Colon (tissue), 2 donors: Measurements from ENCODE around the gene SEMA4C.

Experiments
- FAIRE-seq: peaks from 2 replicates; lab custom pipeline; 2012; peaks lifted over from hg19 to GRCh38; lab: Jason Lieb, UNC
- donor health status: control.
- donor health status: control.

The SEMA4C gene

GRCh38 chr2:96881349-96882195 is 11.7 kb upstream of the SEMA4C start:
- FAIRE-seq = no peak

- no peak for FAIRE-seq
These were observed 11.0 kb upstream of the SEMA4C start for GRCh38 chr2:96880891-96881273.

GRCh38 chr2:96879545-96880040 is 9.7 kb upstream of the SEMA4C start:
- FAIRE-seq = no peak

GRCh38 chr2:96878796-96879544 is 9.1 kb upstream of the SEMA4C start:
- FAIRE-seq = no peak

GRCh38 chr2:96878171-96878570 is 8.3 kb upstream of the SEMA4C start:
- no peak for FAIRE-seq

- no peak for FAIRE-seq
These were observed 7.8 kb upstream of the SEMA4C start for GRCh38 chr2:96877631-96878092.

GRCh38 chr2:96877042-96877451 is 7.2 kb upstream of the SEMA4C start:
- no peak for FAIRE-seq

- no peak for FAIRE-seq
These were observed 6.6 kb upstream of the SEMA4C start for GRCh38 chr2:96876269-96877041.

GRCh38 chr2:96875498-96876268 is 5.8 kb upstream of the SEMA4C start:
- no peak for FAIRE-seq

- no peak for FAIRE-seq
These were observed 4.4 kb upstream of the SEMA4C start for GRCh38 chr2:96874198-96874831.

GRCh38 chr2:96873651-96874096 is 3.8 kb upstream of the SEMA4C start:
- no peak for FAIRE-seq

GRCh38 chr2:96872591-96873349 is 2.9 kb upstream of the SEMA4C start:
- no peak for FAIRE-seq

- no peak for FAIRE-seq
These were observed 861 bp upstream of the SEMA4C start for GRCh38 chr2:96870626-96871255.

GRCh38 chr2:96869281-96869821 is 529 bp downstream of the SEMA4C start:
- no peak for FAIRE-seq

- FAIRE-seq = no peak
These were observed 1.2 kb downstream of the SEMA4C start for GRCh38 chr2:96868555-96869280.

- no peak for FAIRE-seq
These were observed 1.9 kb downstream of the SEMA4C start for GRCh38 chr2:96867756-96868554.

GRCh38 chr2:96866986-96867755 is 2.7 kb downstream of the SEMA4C start:
- FAIRE-seq = no peak
